HG03342 (cell line): ENCODE measurements around the gene MAP2.

Experiments
- ATAC-seq: cut with Tn5 transposase; IDR thresholded peaks from one replicate; pipeline ENCODE4 v1.9.1; 2021; ENCODE audit warnings: mild to moderate bottlenecking, moderate library complexity; ENCODE audit not compliant: unreplicated experiment

Gene MAP2

GRCh38 chr2:209526561-209526960 lies 102.7 kb downstream of the MAP2 start:
- ATAC-seq = peak; percentile 70

DNA sequence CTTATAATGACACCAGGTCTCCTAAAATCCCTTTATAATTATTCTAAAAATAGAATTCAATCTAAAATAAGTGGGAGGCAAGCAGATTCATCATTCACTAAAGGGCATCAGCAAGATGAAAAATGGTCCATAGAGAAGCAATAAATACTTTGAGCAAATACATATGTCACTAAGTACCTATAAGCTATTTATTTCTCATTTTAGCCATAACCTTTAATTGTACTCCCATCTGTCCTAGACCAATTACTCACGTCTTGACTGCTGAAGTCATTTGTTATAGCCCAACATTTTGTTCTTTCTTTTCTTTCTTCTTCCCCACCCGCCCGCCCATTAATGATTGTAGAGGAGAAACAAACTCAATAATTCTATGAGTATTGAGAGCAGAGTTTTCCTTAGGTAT lies 105.7 kb downstream of the MAP2 start:
- ATAC-seq = no peak

DNA sequence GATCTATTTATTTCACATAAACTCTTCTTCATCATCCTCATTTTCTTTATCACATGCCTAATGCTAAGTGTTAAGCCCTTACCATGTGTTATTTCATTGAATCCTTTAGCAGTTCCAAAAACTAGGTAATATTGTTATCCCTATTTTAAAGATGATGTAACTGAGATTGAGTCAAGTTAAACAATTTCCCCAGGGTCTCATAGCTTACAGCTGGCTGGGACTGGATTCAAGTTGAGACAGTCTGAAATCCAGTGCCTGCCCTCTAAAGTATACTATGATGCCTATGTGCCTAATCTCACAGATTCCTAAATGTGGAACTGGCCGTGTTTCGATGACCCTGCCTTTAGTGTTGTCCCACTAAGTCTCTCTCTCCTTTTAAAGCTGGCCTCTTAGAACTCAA lies 108.5 kb downstream of the MAP2 start:
- ATAC-seq = no peak

- no peak for ATAC-seq
Observed at GRCh38 chr2:209533391-209533790, 109.5 kb downstream of the MAP2 start.

DNA sequence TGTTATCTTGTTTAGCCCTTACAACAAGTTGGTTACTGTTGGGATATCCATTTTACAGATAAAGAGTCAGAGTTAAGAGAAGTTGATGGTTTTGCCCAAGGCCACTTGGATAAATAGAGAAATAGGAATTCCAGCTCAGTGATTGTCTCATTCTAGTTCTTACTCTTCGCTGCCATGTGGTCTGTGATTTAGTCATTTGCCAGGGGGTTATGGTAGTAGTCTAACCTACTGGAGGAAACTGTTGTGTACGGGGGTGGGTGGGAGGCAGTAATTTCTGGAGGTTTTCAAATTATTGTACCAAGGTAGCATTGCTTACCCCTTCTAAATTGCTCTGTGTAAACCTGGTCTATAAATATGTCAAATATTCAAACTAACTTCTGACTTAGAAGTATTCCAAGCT lies 110.4 kb downstream of the MAP2 start:
- ATAC-seq = peak; percentile 57

- no peak for ATAC-seq
Observed at GRCh38 chr2:209536363-209536762, 112.5 kb downstream of the MAP2 start.

DNA sequence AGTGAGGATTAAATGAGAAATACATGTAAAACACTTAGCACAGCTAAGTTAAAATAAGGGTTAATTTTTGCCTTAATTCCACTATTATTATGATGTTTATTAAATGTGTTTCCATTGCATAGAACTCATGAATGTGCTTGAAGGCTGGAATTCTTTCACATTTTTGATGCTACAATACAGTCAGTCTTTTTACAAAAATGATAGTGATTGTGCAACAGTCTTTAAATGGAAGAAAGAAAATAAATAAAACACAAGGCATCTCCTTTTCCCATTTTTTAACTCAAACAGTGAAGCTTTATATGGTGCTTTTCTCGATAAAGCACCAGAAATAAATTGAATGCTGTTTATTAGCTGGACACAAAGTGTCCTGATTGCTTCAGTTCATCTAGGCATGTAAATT lies 123.9 kb downstream of the MAP2 start:
- no peak for ATAC-seq

DNA sequence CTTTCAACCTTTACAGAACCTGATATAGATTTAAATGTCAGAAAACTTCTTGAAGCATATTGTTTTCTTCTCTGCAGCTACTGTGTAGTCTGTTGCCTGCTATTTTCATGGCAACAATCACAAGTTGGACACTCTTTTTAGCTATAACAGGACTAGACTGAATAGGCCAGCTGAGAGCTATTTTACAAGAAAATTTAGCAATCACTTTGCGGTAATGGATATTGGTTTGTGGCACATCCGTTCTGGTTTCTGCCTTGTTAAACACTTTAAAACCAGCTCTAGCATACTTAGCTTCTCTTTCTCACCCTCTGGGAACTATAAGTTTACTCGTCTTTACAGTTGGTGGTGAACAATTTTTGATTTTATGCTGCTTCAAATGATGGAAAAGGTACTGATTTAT lies 125.7 kb downstream of the MAP2 start:
- ATAC-seq = no peak

DNA sequence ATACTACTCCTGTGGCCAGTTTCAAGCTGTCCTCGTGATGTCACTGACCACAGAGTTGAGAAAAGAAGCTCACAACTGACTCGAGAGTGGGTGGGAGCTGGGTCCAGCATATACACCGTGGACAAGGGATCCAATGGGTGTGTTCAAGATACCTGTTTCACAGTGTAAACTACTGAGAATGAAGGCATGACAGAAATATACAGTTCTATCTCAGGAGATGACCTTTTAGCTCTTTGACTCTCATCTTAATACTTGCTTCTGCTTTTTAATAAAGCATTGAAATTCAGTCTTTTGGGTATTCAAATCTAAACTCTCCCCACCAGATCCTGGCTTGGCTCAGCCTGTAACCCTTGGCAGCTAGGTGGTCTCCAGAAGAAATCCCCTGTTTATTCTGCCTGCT lies 130.1 kb downstream of the MAP2 start:
- no peak for ATAC-seq

DNA sequence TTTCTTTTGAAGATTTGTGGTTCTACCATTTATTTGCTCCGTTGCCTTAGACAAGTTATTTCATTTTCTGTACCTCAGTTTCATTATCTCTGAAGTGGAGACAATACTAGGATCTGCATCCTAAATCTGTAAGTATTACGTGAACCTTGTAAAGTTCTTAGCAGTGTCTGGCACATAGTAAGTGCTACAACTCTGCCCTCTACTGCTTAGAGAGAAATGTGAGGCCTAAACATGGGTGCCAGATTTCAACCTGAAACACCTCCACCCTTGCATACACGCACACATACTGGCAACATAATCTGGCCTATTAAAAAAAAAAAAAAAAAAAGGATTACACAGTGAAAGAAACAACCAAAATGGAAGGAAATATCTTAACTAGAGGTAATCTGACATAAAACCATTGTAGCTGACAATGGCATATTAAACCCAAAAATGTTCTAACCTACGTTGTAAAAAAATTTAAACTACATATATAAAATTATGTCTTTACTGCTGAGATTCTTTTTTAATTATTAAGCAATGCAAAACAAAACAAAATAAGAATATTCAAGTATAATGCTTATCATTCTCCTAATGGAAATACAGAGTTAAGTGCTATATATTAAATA lies 132.6 kb downstream of the MAP2 start:
- ATAC-seq = peak; percentile 68

- ATAC-seq = no peak
Observed at GRCh38 chr2:209560911-209561310, 137.1 kb downstream of the MAP2 start.

DNA sequence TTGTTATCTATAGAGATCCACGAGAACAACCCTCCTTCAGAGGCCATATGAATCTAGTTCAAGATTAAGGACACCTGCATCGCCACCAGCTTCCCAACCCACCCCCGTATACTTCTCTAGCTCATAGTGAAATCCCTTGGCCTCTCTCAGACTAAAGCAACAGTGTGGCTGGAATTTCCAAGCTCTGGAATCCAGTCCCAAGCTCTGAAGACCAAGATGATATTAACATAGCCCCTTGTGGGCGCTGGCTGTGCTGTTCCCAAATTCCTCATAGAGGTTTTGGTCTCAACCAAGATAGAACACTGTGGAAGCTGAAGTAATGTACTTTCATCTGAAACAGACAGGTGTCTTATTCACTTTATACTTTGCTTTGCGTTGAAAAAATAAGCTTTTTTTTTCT lies 139.6 kb downstream of the MAP2 start:
- ATAC-seq = no peak

DNA sequence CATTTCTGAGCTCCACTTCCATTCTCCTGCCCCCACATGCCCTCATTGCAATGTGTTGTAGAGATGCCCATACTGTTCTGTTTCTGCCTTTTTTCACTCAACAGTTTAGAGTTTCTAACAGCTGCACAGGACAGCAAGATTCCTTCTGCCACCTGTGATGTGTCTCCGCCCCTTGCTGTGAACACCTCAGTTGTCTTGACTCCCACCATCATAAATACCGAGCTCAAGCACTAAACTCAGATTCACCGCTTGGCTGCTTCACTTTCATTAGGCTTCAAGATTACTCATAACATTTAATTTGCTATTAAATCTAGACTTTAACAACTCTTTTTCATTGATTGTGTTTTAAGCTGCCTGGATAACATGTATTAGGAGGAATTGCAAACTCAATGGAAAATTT lies 141.0 kb downstream of the MAP2 start:
- peak; percentile 50 for ATAC-seq

GRCh38 chr2:209565896-209566582 lies 142.2 kb downstream of the MAP2 start:
- ATAC-seq = no peak

GRCh38 chr2:209570194-209570593 lies 146.3 kb downstream of the MAP2 start:
- no peak for ATAC-seq

- ATAC-seq = no peak
Observed at GRCh38 chr2:209574515-209574914, 150.7 kb downstream of the MAP2 start.

DNA sequence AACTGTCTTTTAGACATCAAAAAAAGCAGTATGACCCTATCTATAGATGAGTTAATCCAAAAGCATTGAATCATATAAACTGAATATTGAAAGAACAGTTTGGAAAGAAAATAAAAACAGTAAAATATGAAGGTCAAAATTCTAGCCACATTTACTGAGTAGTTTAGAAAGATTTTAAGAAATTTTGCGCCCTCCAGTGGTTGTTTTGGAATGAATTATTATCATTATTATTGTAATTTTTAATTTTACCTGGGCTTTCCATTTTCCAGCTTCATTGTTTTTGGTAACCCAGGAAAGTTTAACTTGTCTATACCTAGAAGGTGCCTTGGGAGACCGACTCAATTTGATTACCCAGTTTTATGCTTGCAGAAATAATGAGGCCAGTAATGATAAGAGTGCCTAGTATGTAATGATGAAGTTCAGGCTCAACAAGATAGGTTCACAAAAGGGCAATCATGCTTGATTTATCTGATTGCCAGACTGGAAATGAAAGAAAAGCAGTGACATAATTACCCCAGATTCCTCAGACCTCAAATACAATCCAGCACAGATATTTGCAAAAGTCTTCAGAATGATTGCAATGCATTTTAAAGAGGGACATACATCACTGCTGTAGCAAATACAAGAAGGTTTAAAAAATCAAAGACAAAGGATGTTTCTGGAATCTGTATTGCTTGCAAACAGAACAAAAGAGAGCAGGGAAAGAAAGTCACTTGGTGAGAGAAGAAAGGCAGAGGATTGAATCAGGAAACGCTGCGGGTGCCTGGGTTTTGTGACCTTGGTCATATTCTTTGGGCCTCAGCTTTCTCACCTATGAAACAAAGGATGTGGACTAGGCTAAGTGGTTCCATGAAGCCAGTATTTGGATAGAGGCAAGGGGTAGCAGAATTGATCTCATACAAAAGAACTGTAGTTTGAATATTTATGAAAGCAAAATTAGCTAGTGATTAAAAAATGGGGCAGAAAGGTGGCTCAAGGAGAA lies 153.8 kb downstream of the MAP2 start:
- no peak for ATAC-seq

GRCh38 chr2:209578394-209579001 lies 154.7 kb downstream of the MAP2 start:
- no peak for ATAC-seq

- ATAC-seq = no peak
Observed at GRCh38 chr2:209579230-209579749, 155.4 kb downstream of the MAP2 start.

- no peak for ATAC-seq
Observed at GRCh38 chr2:209581040-209581439, 157.2 kb downstream of the MAP2 start.

- ATAC-seq = no peak
Observed at GRCh38 chr2:209582281-209582680, 158.4 kb downstream of the MAP2 start.
